Measurements from ENCODE around the gene TMEM134.

DNA sequence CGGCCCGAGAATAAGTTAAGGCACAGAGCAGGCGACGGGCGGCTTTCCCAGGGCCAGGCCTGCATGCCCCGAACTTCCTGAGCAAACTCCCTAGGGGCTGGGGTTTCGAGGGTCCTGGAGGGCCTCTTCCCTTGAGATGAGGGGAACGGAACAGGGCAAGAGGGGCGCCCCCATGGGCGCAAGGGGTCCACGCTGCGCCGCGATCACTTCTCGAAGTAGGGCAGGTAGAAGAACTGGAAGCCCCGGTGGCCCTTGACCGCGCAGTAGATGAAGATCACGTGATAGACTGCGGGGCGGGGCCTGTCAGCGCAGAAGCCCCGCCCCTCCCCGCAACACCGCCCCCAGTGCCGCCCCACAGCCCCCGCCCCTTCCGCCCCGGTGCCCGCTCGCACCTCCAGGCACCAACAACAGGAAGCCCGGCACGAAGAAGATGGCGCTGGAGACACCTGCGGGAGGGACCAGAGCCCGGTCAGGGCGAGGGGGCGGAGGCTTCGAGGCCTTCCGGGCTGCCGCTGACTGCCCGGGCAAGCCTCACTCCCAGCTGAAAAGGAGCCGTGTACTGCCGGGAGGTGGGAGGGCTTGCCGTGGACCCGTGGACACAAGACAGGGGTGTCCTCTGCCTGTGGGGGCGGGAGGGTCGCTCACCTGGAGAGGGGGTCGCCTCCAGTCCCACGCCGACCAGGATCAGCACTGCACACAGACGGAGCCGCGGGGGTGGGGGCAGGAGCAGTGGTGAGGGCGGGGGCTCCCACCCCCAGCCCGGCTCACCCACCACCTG lies 4.5 kb downstream of the TMEM134 start:
- TF ChIP-seq CTCF (IDR thresholded peaks at IDR 0.05; ENCODE audit: low read depth, low read length) (no peak; the same call in 1 of the 2 replicates), EZH2phosphoT487 (IDR thresholded peaks at IDR 0.05; ENCODE audit: low read depth) (no peak)
